Measurements from ENCODE around the gene SCYL3.
"Not testable (repeated sequence)": the region's sequence is repeated elsewhere in the genome, so short reads cannot be mapped to it uniquely, and the experiment has no call there.

The SCYL3 gene

GRCh38 chr1:169896013-169896412, 2.3 kb upstream of the SCYL3 start:
- peak; percentile 38 to 54 (median 46) for DNase-seq

- no peak for DNase-seq
These were observed 889 bp upstream of the SCYL3 start for GRCh38 chr1:169894424-169895145.

GRCh38 chr1:169892927-169893644, 610 bp downstream of the SCYL3 start:
- peak; percentile 36 to 69 (median 56) for DNase-seq

- DNase-seq = no peak
These were observed 1.3 kb downstream of the SCYL3 start for GRCh38 chr1:169892176-169892926.

- DNase-seq = no peak
These were observed 2.2 kb downstream of the SCYL3 start for GRCh38 chr1:169891539-169891885.

GRCh38 chr1:169890761-169891538, 2.7 kb downstream of the SCYL3 start:
- peak in 1 of 3 donors; percentile 33 for DNase-seq

- no peak for DNase-seq
These were observed 3.8 kb downstream of the SCYL3 start for GRCh38 chr1:169889871-169890270.

- DNase-seq = no peak
These were observed 6.8 kb downstream of the SCYL3 start for GRCh38 chr1:169886931-169887330.

- DNase-seq = no peak
These were observed 7.3 kb downstream of the SCYL3 start for GRCh38 chr1:169886422-169886821.

GRCh38 chr1:169885207-169885606, 8.5 kb downstream of the SCYL3 start:
- DNase-seq = no peak

GRCh38 chr1:169884634-169885033, 9.1 kb downstream of the SCYL3 start:
- no peak for DNase-seq

- DNase-seq = no peak
These were observed 11.6 kb downstream of the SCYL3 start for GRCh38 chr1:169882039-169882511.

GRCh38 chr1:169879034-169879840, 14.5 kb downstream of the SCYL3 start:
- no peak for DNase-seq

GRCh38 chr1:169878498-169878897, 15.2 kb downstream of the SCYL3 start:
- DNase-seq = no peak

GRCh38 chr1:169877800-169878491, 15.8 kb downstream of the SCYL3 start:
- DNase-seq = no peak

- no peak for DNase-seq
These were observed 19.5 kb downstream of the SCYL3 start for GRCh38 chr1:169874229-169874628.

GRCh38 chr1:169873582-169874199, 20.0 kb downstream of the SCYL3 start:
- no peak for DNase-seq

GRCh38 chr1:169872906-169873305, 20.8 kb downstream of the SCYL3 start:
- DNase-seq = no peak

- not testable (repeated sequence) for DNase-seq
These were observed 21.7 kb downstream of the SCYL3 start for GRCh38 chr1:169871988-169872387.

- no peak for DNase-seq
These were observed 24.3 kb downstream of the SCYL3 start for GRCh38 chr1:169869426-169869825.

- no peak for DNase-seq
These were observed 24.7 kb downstream of the SCYL3 start for GRCh38 chr1:169868978-169869377.
